MV-4-11 (cell line): ENCODE data around the gene MRS2.
"Not testable (repeated sequence)": the region's sequence is repeated elsewhere in the genome, so short reads cannot be mapped to it uniquely, and the experiment has no call there.

Source experiments
- DNase-seq: peaks from one replicate; lab custom pipeline; 2025; lab: John Stamatoyannopoulos, UW

Gene MRS2

GRCh38 chr6:24402697-24403500 is at the start of gene MRS2:
Gene MRS2, plus strand, starts transcription at chr6:24402936. Its CDS starts 111 bp downstream, at chr6:24403047.
- peak; percentile 63 for DNase-seq

- DNase-seq, result no peak
Observed at GRCh38 chr6:24353861-24354260, 48.9 kb upstream of the MRS2 start.

GRCh38 chr6:24355393-24355792 is 47.3 kb upstream of the MRS2 start:
- no peak for DNase-seq

- no peak for DNase-seq
Observed at GRCh38 chr6:24356310-24356973, 46.3 kb upstream of the MRS2 start.

- DNase-seq, result no peak
Observed at GRCh38 chr6:24357336-24358218, 45.2 kb upstream of the MRS2 start, which contains the start of gene DCDC2. Gene DCDC2, minus strand, starts transcription at chr6:24358059. Its CDS starts 309 bp downstream, at chr6:24357750.

GRCh38 chr6:24358219-24358821 is 44.4 kb upstream of the MRS2 start:
- DNase-seq, result no peak

- DNase-seq, result peak; percentile 78
Observed at GRCh38 chr6:24359640-24360454, 42.9 kb upstream of the MRS2 start.

GRCh38 chr6:24362363-24362762 is 40.4 kb upstream of the MRS2 start:
- not testable (repeated sequence) for DNase-seq

- DNase-seq, result not testable (repeated sequence)
Observed at GRCh38 chr6:24365103-24365633, 37.6 kb upstream of the MRS2 start.

GRCh38 chr6:24374612-24375011 is 28.1 kb upstream of the MRS2 start:
- DNase-seq, result no peak

GRCh38 chr6:24376871-24377270 is 25.9 kb upstream of the MRS2 start:
- no peak for DNase-seq

- no peak for DNase-seq
Observed at GRCh38 chr6:24378473-24379097, 24.2 kb upstream of the MRS2 start.

- no peak for DNase-seq
Observed at GRCh38 chr6:24381476-24382219, 21.1 kb upstream of the MRS2 start.

- DNase-seq, result no peak
Observed at GRCh38 chr6:24382220-24382540, 20.6 kb upstream of the MRS2 start.

- not testable (repeated sequence) for DNase-seq
Observed at GRCh38 chr6:24382891-24383494, 19.7 kb upstream of the MRS2 start.

GRCh38 chr6:24384369-24385130 is 18.2 kb upstream of the MRS2 start:
- not testable (repeated sequence) for DNase-seq

- DNase-seq, result no peak
Observed at GRCh38 chr6:24385536-24386269, 17.0 kb upstream of the MRS2 start.

GRCh38 chr6:24387818-24388217 is 14.9 kb upstream of the MRS2 start:
- no peak for DNase-seq
